Measurements from ENCODE around the gene TMEFF2. TPM values are rescaled to one million over a fixed set of nuclear protein-coding genes. Genes with fewer than 3 reads are reported as not detected.
"Not testable (repeated sequence)": the region's sequence is repeated elsewhere in the genome, so short reads cannot be mapped to it uniquely, and the experiment has no call there.

TMEFF2 gene
- total and polyA plus RNA-seq, 2 of the 8 experiments (the other 6 are each of a cell fraction or from before 2014, with no cell fraction given) = 0.91 to 3.7 TPM

DNA sequence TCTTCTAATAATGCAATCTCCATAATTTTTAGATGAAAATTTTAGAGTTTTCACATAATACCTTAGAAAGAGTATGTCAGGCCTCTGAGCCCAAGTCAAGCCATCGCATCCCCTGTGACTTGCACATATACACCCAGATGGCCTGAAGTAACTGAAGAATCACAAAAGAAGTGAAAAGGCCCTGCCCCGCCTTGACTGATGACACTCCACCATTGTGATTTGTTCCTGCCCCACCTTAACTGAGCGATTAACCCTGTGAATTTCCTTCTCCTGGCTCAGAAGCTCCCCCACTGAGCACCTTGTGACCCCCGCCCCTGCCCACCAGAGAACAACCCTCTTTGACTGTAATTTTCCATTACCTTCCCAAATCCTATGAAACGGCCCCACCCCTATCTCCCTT lies 64.4 kb downstream of the TMEFF2 start:
- H3K4me3 ChIP-seq (ENCODE audit: extremely low read depth in 1 of 4, insufficient read depth in 2 of 4, low read depth in 3 of 4, low read length in 4 of 4); H3K27me3 ChIP-seq (replicated peaks in 1 of 4; ENCODE audit: control insufficient read depth in 3 of 4, extremely low read depth in 1 of 4, insufficient read depth in 3 of 4, low read length in 3 of 4); H2BK120ac ChIP-seq (replicated peaks; ENCODE audit: low read depth, low read length); H3K9me3 ChIP-seq (ENCODE audit: insufficient read depth in 2 of 2, low read depth in 1 of 2, low read length in 1 of 2); H3K9ac ChIP-seq (replicated peaks in 1 of 4; ENCODE audit: extremely low read depth in 1 of 4, low read depth in 3 of 4, low read length in 3 of 4); H3K4me1 ChIP-seq (replicated peaks in 1 of 4; ENCODE audit: control insufficient read depth in 3 of 4, insufficient read depth in 4 of 4, low read length in 3 of 4); H2BK12ac ChIP-seq (ENCODE audit: low read depth, low read length); H3K79me2 ChIP-seq (ENCODE audit: control insufficient read depth in 1 of 2, insufficient read depth in 2 of 2, low read length in 2 of 2); FAIRE-seq; H2BK5ac ChIP-seq (ENCODE audit: low read depth, low read length); H3K23me2 ChIP-seq (ENCODE audit: low read depth, low read length); H2BK15ac ChIP-seq (ENCODE audit: low read length); DNase-seq (ENCODE audit: low read depth in 1 of 2, low spot score in 2 of 2); H3K14ac ChIP-seq (ENCODE audit: insufficient read length); H3K4ac ChIP-seq (replicated peaks; ENCODE audit: insufficient read length, low read depth, low read length); H3K23ac ChIP-seq (ENCODE audit: insufficient read length); H3K4me2 ChIP-seq (ENCODE audit: insufficient read depth in 1 of 2, low read depth in 2 of 2, low read length in 2 of 2); H4K8ac ChIP-seq (ENCODE audit: extremely low read depth, insufficient read depth, low read length); CTCF ChIA-PET (ENCODE audit: partially characterized antibody); H3K27ac ChIP-seq (ENCODE audit: low read depth, low read length); H2AFZ ChIP-seq (ENCODE audit: low read length); H2AK5ac ChIP-seq (ENCODE audit: low read depth, low read length); H4K91ac ChIP-seq (replicated peaks; ENCODE audit: insufficient read length, low read length); H3K18ac ChIP-seq (ENCODE audit: extremely low read depth, low read length); H3K56ac ChIP-seq (replicated peaks; ENCODE audit: insufficient read length, low read depth, low read length); POLR2A ChIA-PET (ENCODE audit: partially characterized antibody); H2BK20ac ChIP-seq (ENCODE audit: low read length); H3K36me3 ChIP-seq (ENCODE audit: control insufficient read depth in 2 of 4, insufficient read depth in 4 of 4, low read length in 3 of 4); H4K20me1 ChIP-seq (replicated peaks in 1 of 2; ENCODE audit: control insufficient read depth in 1 of 2, insufficient read depth in 2 of 2, low read length in 2 of 2); H4K5ac ChIP-seq (ENCODE audit: insufficient read length, low read depth, low read length); H3K79me1 ChIP-seq (ENCODE audit: low read depth, low read length): not testable (repeated sequence)
- 63% methylated on average over 4 of the region's 5 CpGs; no CpG with 5 or more reads in 1 of the 2 experiments for WGBS, 2 experiments (ENCODE audit: extremely low coverage in 1 of 2, insufficient coverage in 1 of 2, insufficient read length in 1 of 2, insufficient replicate concordance in 2 of 2, low coverage in 1 of 2, low lambda C conversion rate in 2 of 2, missing lambda C conversion rate in 1 of 2)

Measured in H1 (cell line).